Colon (tissue), 2 donors: Measurements from ENCODE around the gene HPSE2.

Experiments used
- FAIRE-seq: peaks from 2 replicates; lab custom pipeline; 2012; peaks lifted over from hg19 to GRCh38; lab: Jason Lieb, UNC
- donor health status: control.
- donor health status: control.

The HPSE2 gene

DNA sequence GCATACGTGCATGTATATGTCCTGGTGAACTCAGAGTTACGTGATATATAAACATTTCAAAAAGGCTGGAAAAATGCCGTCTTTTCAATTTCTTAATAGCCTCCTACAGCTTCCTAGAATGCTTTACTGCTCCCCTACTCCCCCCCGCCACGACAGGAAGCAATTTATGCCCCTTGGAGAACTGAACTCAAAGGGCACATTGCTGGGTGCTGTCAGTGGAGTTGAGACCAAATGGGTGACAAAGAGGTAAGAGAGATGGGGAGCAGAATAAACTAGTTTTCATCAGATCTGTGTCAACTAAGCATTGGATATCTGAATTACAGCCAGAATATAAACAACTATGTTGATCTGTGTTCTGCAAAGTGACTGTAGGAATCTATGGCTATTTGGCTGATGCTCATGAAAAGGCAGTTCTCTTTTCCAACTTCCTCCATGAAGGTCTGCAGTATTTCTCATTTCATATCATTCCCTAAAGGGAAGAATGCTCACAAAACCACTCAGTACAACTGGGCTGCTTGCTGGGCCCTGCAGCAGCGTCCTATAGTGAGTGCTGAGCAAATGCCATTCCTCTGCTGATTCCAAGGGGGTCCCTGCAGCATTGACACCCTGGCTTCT, 617.6 kb downstream of the HPSE2 start:
- FAIRE-seq: no peak

DNA sequence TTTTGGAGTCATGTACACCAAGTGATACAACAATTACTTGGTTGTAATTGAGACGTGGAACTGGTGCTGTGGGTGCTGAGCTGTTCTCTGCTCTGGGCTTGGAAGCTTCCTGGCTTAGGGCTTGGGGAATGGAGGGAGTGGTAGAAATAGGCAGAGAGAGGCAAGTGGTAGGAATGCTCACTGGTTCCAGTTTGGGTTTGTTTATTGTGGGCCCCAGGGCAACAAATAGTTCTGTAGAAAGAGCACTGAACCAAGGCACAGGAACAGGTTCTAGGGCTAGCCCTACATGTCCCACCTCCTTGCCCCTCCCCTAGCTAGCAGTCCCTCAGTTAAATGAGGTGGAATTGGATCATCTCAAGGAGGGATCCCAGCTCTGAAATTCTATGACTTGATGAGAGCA, 622.2 kb downstream of the HPSE2 start:
- no peak for FAIRE-seq

DNA sequence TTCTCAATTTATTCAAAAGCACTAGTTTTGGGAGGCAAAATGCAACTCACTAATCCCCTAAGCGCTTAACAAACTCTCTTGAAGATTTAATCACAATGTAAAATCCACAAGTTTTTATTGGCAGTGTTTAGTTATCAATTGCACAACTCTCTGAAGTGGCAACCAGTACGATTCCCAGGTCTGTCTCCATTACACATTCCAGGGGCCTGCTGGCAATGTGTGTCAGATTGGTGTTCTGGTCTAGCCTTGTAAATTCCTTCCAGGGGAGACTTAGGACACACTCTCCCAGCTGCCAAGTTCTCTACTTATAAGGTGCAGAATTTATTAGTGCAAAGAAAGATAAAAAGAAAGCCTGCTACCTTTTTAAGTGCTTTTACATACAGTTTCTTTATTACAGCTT, 624.2 kb downstream of the HPSE2 start:
- FAIRE-seq: no peak

DNA sequence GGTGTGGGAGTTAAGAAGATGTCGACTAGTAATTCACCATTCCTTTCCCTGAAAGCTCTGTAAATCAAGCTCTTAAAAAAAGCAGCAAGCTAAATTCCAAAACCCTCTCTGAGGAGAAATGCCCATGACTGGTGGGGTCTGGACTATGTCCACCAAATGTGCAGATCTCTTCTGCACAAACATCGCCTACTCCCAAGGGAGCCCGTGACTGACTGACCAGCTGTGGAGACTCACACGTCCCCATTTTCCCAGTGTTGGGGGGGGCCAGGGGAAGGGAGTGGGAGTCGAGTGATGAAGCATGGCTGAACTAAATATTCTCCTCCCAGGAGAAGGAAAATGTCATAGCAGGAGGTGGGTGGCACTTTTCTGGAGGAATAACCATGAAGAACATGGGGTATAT, 624.8 kb downstream of the HPSE2 start:
- FAIRE-seq: no peak

DNA sequence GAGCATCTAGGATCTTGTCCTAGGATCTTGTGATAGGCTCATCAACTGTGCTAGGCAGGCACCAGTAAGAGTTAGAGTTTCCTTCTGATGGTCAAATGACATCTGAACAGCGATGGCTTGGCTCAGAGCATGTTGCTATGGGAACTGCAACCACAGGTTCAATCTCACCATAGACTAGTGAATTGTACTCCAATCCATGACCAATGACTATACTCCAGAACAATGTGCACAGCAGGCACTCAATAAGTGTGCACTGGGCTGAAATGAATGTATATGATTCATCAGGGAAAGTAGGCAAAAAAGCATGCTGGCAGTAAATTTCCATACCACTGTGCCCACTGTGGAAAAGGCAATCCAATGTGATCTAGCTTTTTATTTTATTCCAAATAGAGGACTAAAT, 625.4 kb downstream of the HPSE2 start:
- FAIRE-seq: no peak

DNA sequence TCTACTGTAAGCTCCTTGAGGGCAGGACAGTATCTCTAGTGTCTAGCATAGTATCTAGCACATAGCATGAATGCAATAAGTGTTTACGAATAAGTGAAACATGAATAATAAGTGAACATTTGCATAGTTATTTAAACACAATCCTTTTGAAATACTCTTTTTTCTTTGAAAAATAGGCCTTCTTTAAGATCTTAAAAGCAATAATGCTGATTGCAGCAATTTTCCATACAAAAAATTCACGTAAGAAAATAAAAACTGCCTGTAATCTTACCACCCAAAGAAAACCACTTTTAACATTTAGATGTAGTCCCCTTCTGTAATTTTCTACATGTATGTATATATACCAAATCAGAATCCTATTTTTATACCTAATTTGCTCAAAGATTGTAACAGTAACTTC, 626.4 kb downstream of the HPSE2 start:
- no peak for FAIRE-seq

DNA sequence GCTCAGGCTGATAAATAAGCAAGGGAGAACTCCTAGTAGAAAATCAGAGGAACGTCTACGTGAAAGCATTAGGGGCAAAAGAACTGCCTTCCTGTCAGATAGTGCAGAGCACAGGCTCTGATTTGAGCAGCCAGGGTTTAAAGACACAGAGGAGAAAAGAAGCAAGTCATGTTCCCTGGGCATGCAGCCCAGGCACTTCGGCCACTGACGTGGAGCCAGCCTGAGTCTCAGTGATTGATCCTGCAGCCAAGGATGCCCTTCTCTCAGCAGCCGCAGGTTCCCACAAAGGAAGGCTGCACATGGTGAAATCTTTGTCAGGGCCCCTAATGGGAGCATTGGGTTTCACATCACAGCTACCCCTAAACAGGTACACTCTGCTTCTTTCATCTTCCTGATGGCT, 627.2 kb downstream of the HPSE2 start:
- no peak for FAIRE-seq

DNA sequence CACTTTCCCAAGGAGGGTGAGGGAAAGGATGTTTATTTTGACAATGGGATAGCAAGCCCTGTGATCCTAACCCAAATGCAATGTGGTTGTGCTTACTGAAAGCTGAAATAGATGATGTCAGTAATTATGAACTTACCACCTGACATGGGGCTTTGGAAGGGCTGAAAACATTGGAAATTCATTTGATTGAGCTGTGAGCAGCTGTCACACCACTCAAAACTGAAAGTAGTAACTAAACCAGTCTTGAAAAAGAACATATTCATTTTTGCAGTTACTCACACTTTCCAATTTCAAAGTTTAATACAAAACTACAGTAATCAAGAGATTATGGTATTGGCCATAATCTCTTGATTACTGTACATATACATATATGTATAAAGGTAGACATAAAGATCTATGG, 633.4 kb downstream of the HPSE2 start:
- FAIRE-seq: no peak

DNA sequence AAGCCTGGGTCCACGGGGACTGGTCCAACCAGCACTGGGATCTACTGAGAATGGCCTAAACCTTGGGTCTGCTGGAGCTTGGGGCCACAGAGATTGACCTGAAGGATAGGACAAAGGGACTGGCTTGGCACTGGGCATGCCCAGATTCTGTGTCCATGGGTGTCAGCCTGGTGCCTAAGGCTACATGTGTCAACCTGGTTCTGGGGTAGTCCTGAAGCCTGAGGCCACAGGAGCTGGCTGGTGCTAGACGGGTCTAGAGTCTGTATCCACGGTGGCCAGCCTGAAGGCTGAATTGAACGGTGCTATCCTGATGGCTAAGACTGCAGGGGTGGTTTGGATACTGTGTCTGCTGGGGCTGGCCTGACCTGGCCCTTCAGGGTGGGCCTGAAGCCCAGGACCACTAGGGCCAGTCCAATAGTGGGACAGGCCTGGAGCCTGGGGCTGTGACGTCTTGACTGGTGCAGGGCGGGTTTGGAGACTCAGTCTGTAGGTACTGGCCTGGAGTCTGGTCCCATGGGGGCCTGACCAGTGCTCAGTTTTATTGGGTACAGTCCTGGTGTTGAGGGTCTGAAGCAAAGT, 636.5 kb downstream of the HPSE2 start:
- FAIRE-seq: no peak

DNA sequence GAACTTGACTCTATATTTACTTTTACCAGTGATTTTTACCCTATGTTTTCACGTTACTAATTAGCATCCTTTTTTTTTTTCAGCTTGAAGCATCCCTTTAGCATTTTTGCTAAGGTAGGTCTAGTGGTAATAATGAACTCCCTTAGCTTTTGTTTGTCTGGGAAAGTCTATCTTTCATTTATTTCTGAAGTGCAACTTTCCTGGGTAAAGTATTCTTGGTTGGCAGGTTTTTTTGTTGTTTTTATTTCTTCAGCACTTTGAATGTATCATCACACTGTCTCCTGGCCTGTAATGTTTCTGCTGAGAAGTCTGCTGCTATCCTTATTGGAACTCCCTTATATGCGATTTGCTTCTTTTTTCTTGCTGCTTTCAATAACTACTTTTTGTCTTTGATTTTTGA, 639.2 kb downstream of the HPSE2 start:
- no peak for FAIRE-seq

DNA sequence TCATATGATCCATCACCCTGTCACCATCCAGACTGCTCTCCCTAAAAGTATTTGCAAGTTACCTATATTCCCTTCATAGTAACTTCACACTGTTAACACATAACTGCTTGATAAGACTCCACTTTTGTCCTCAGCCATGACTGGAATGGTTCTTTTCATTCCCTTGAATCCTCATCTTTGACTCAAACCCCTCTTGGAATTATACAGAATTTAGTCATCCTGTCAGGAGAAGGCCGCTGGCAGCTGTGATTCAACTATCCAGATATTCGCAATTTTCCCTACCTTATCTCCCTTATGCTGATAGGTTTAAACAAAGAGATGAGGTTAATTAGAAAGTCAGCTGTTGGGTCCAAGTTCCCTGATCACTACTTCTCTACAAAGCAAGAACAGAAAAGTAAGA, 646.0 kb downstream of the HPSE2 start:
- FAIRE-seq: no peak

DNA sequence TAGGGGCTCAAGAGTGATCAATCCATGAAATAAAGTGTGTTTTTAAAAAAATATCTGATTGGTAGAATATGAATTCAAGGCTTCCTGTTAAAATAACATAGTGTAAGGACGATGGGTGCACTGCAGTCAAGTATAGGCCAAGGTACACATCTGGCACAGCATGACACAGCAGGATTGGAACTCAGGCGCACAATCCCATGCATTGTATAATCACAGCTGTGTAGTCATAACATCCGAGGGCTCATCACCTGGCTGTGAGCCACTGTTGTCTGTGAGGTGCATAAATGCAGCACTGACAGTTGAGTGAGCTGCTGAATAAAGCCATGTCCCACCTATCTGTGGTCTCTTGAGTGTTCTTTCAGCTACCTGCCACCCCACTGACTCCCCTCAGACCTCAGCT, 646.6 kb downstream of the HPSE2 start:
- FAIRE-seq: no peak

DNA sequence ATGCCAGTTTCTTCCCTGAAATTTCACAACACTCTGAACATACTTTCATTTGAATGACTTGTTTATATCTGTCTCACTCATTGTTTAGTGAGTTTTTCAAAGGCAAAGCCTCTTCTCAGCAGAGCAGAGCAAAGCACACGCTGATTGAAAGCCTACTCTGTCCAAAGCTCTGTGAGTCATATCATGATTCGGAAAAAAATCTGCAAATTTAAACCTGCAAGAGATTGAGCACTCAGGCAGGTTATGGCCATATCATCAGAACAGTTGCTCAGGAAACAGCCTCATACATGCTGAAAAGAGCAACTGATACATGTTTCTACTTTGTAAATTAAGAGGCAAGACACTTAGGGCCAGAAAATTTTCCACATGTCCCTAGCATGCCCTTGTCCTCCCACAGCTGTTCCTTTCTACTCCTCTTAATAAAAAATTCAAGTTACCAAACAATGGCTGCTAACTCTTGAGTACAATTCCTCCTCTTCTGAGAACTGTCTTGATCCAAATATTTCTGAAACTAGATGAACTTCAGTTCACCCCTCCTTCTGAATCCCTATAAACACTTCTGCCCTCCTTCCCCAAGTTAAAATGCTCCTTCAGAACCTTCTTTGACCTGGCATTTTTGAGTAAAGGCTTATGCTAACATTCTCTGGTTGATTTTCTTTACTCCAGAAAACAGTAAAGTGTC, 648.4 kb downstream of the HPSE2 start:
- FAIRE-seq: no peak

DNA sequence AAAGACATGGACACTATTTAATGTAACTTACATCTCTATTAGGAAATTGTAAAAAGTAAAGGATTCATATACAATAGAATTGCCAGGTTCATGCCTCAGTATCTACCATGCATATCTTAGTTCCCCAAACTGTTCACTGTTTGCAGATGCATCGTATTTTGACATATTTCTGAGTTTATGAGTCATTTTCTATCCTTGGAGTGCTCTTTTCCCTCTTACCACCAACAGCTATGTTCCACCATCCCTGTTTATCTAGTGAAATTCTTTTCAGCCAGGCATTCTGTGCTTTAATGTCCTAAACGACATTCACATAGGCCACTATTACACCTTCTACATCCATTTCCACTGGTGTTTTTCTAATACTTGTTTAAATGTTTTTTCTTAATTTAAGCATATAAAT, 649.6 kb downstream of the HPSE2 start:
- FAIRE-seq: no peak

DNA sequence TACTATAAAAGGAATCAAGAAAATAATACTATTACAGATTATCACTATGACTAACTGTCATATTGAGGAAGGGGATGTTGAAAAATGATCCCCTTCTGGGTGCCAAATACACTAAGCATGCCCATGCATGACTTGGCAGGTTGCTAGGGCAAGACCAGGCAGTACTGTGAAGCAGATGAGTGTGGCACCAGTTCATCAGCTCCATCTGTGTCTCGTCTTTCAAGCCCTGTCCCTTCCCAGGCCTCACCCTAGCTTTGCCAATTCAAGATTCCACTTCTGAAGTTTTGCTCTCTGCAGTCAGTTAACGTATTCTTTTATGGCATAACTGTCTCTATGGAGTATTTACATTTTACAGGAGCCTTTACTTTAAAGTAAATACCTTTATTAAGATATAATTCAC, 653.3 kb downstream of the HPSE2 start:
- FAIRE-seq: no peak

DNA sequence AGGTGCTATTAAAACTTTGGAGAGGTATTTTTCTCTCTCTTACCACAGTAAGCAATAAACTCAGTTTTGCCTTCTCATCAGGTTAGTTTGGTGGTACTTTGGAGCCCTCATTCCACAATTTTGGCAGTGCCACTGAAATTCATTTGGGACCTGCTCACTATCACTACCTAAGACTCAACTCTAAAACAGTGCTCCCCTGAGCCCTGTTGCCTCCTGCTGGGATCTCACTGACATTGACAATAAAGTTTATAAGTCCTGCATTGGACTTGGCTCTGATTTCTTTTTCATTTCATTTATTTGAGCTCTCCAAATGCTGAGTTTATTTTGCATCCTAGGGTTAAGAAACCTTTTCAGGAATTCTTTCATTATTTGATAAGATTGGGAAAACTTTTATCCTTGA, 658.1 kb downstream of the HPSE2 start:
- FAIRE-seq: no peak

DNA sequence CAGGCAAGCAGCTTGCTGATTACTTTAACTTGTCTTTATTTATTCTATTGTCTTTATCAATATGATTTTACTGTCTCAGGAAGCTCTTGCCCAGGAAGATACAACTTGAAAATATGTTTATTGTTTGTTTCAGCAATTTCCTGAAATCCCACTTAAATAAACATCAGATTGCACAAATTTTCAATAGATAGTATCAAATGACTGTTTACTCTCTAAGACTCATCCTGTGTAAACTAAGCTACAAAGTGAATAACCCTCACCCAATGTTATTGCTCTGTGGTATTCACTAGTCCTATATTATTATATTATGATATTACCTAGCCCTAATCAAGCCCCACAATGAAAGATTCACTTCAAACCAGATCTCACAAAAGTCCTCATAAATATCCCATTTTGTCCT, 658.5 kb downstream of the HPSE2 start:
- no peak for FAIRE-seq

DNA sequence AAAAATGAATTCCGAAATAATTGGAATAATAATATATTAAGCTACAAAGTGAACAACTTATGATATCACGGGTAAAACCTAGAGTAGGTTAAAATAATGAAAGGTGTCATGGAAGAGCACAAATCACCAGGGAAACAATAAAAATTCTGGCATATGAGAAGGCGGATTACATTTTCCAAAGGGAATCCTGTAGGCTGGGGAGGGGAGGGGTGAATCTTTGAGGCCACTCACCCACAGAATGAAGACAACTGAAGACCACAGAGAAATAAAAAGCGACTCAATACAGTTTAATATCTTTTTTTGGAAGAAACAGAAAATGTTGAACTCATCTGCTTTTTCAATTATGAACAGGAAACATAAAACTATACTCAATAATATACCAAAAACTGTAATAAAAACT, 659.6 kb downstream of the HPSE2 start:
- no peak for FAIRE-seq

DNA sequence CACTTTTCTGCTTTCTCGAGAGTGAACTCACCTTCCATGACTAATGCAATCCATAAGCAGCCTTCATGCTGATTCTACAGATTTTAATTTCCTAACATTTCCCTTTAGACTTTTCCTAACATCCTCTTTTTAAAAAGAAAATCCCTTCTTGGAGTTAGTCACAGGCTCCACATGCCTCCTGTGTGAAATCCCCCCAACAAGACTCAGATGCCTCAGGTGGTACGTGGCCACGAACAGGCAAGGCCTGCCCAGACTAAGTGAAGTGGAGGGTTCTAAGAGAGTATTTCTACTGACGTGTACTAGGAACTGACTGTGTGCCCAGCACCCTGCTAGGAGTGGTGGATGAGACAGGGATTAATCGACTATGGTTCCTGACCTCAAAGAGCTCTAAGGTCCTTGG, 663.1 kb downstream of the HPSE2 start:
- no peak for FAIRE-seq

DNA sequence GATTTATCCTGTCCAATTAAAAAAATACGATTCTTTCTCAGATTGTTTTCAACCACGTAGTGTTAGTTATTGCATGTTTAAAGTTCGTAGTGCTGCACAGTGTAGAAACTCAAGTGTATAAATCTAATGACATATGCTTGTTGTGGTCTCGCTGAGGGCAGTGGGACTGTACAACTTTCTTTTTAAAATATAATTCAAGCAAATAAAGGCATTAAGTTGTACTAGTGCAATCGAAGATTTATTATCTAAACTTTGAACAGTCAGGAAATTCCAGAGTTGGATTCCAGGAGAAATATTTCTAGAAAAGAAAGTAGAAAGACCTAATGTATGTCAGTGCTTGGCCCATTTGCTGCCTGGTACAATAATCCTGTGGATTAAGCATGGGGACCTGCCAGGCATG, 664.8 kb downstream of the HPSE2 start:
- FAIRE-seq: no peak

DNA sequence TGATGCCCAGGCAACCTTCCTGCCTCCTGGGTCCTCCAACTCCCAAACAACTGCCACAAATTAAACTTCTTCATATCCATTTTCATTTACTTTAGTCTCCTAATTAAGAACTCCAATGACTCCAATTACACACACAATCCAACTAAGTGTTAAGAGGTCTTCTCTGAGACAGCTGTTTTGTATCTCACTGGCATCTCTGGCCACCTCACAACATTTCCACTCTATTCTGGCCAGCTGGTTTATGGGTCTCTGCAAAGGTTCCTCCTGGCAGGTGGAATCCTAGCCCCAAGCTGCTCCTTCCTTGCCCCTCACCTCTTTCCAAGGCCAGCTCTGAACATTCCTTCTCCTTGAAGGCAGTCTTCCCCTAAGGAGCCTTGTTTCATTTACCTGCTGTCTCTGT, 665.8 kb downstream of the HPSE2 start:
- FAIRE-seq: no peak

DNA sequence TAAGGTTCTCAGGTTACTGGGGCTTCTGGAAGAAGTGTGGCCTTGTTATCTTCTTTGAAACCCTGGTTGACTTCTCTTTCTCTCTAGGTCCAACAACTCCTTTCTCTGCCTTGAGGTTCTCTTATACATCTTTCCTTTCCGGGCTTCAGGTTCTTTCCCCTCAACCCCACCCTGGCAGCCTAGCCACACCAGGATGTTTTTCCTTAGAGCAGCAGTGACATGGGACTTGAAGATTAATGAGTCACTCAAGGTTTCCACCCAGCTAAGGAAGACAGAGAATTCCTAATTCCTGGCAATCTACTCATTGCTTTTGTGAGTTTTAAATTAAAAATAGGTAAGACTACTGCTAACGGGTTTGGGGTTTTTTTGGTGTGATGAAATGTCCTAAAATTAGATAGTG, 667.1 kb downstream of the HPSE2 start:
- FAIRE-seq: no peak

DNA sequence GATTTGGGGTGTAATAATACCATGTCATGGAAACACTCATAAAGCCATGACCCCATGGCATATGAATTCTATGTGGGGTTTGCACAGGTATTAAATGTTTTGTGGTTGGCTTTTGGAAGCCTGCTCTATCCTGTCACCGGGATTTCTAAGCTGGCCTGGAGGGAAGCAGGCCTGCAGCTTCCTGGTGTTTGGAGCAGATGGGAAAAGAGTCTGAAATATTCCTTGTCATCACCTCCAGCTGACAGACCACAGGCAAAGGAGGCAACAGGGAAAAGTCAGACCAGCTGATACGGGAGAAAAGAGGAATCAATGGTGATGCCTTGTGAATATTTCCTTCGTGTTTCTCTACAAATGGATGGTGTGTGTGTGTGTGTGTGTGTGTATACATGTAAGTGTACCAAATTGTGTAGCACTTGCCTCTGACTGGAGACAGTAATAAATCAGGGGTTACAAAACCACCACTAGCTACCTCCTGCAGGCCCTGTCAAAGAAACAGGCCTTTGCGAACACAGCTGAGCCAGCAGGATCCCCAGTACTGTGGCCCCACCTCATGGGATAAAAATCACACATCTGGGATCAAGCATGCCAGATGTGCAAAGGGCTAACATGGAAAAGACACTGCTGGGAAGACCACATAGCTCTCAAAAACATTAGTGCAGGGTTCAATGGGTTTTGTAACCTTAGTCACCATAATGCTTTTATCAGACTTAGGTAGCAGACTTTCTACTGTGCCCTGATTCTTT, 668.1 kb downstream of the HPSE2 start:
- FAIRE-seq: no peak
